Endothelial cell of umbilical vein (primary cell): Measurements from ENCODE around the gene PPIA. TPM values are rescaled to one million over a fixed set of nuclear protein-coding genes. Genes with fewer than 3 reads are reported as not detected.

Experiments
- BruUV-seq: library from RNA; stranded (reverse); fragments of 400-500 nt; replicated peaks from 2 replicates; lab custom pipeline; 2021; lab: Mats Ljungman, UMichigan
- CTCF ChIA-PET: fragments of 300-600, 350-600 bp; sonication (Branson Sonifier 250); formaldehyde crosslinking; loops from one replicate; lab custom pipeline; 2021; ENCODE audit warnings: antibody characterized with exemption, inconsistent platforms; lab: Charles Lee
- POLR2A ChIA-PET: fragments of 300-600, 350-600 bp; sonication (Branson Sonifier 250); formaldehyde crosslinking; loops from one replicate; lab custom pipeline; 2021; ENCODE audit warnings: antibody characterized with exemption, inconsistent platforms; lab: Charles Lee
- DNase-seq: peaks from one replicate; pipeline ENCODE4 v3.0.0-alpha.2; 2011; ENCODE audit warnings: low read depth, low spot score
- FAIRE-seq: peaks from 2 replicates; lab custom pipeline; 2011; peaks lifted over from hg19 to GRCh38; lab: Jason Lieb, UNC
- H2AFZ ChIP-seq: 2 replicates; pipeline ENCODE4 v1.6.0; 2012; ENCODE audit warnings: low read depth, low read length, control low read depth, inconsistent platforms
- H3K27ac ChIP-seq: 2 replicates; pipeline ENCODE4 v1.5.1; 2011; ENCODE audit warnings: low read depth, mild to moderate bottlenecking, control low read depth, low read length, moderate library complexity; ENCODE audit not compliant: insufficient read depth
- H3K27me3 ChIP-seq, 2 experiments: 2 replicates each; pipeline versions ENCODE4 v1.6.0 to v1.6.1; 2011; ENCODE audit warnings: low read length in 2 of 2, mixed read lengths in 1 of 2; ENCODE audit not compliant: control insufficient read depth in 2 of 2, insufficient read depth in 2 of 2
- H3K36me3 ChIP-seq, 2 experiments: 2 replicates in 1 of 2; 3 replicates in 1 of 2; pipeline ENCODE4 v1.5.1; 2011; ENCODE audit warnings: low read length in 2 of 2, mild to moderate bottlenecking in 1 of 2, moderate library complexity in 1 of 2; ENCODE audit not compliant: control insufficient read depth in 2 of 2, insufficient read depth in 2 of 2; ENCODE audit errors: extremely low read depth in 1 of 2
- H3K4me1 ChIP-seq: 3 replicates; pipeline ENCODE4 v1.5.1; 2011; ENCODE audit warnings: mild to moderate bottlenecking, low read length; ENCODE audit not compliant: control insufficient read depth, insufficient read depth; ENCODE audit errors: extremely low read depth
- H3K4me2 ChIP-seq: 2 replicates; pipeline ENCODE4 v1.6.1; 2011; ENCODE audit warnings: low read length, control low read depth, mixed read lengths; ENCODE audit not compliant: insufficient read depth
- H3K4me3 ChIP-seq, 3 experiments: fragments of 200-600 bp in 1 of 3; sonication (generic), shearing (Covaris generic) in 1 of 3; replicated peaks in 1 of 3; 2 replicates each; pipeline ENCODE4 v1.5.1; 2011 to 2016; ENCODE audit warnings: control low read depth in 3 of 3, low read length in 3 of 3, mild to moderate bottlenecking in 2 of 3, inconsistent platforms in 1 of 3, low read depth in 1 of 3, moderate library complexity in 1 of 3; ENCODE audit not compliant: insufficient read depth in 1 of 3
- H3K79me2 ChIP-seq: 2 replicates; pipeline ENCODE4 v1.6.0; 2012; ENCODE audit warnings: low read length, inconsistent platforms; ENCODE audit not compliant: control insufficient read depth, insufficient read depth
- H3K9ac ChIP-seq: replicated peaks from 2 replicates; pipeline ENCODE3; 2011; ENCODE audit warnings: low read length, control low read depth; ENCODE audit not compliant: insufficient read depth; ENCODE audit errors: extremely low read depth
- H3K9me1 ChIP-seq: replicated peaks from 3 replicates; pipeline ENCODE4 v1.6.0; 2011; ENCODE audit warnings: mild to moderate bottlenecking, low read length; ENCODE audit not compliant: control insufficient read depth, insufficient read depth; ENCODE audit errors: extremely low read depth
- H3K9me3 ChIP-seq: replicated peaks from 2 replicates; pipeline ENCODE4 v1.5.1; 2012; ENCODE audit warnings: low read length, inconsistent platforms; ENCODE audit not compliant: control insufficient read depth, insufficient read depth
- H4K20me1 ChIP-seq: replicated peaks from 2 replicates; pipeline ENCODE3; 2011; ENCODE audit warnings: mild to moderate bottlenecking, low read length; ENCODE audit not compliant: control insufficient read depth, insufficient read depth; ENCODE audit errors: extremely low read depth
- EZH2 ChIP-seq: IDR thresholded peaks from 2 replicates; pipeline ENCODE4 v1.6.1; 2012; ENCODE audit warnings: borderline replicate concordance, low read depth, mild to moderate bottlenecking, moderate library complexity, low read length, inconsistent platforms; ENCODE audit not compliant: severe bottlenecking
- FOS ChIP-seq: IDR thresholded peaks from 2 replicates; pipeline ENCODE4 v1.6.1; 2011; ENCODE audit warnings: mild to moderate bottlenecking, low read length, moderate library complexity, borderline replicate concordance; ENCODE audit not compliant: insufficient read depth
- GATA2 ChIP-seq: IDR thresholded peaks from 2 replicates; pipeline ENCODE4 v1.7.0; 2011; ENCODE audit warnings: low read depth, mild to moderate bottlenecking, moderate library complexity, mixed read lengths, low read length; ENCODE audit not compliant: insufficient read length, insufficient read depth
- POLR2A ChIP-seq: IDR thresholded peaks from 2 replicates; pipeline ENCODE4 v1.6.1; 2012; ENCODE audit warnings: low read depth, mild to moderate bottlenecking, control low read depth, low read length
- POLR2AphosphoS5 ChIP-seq: IDR thresholded peaks from 2 replicates; pipeline ENCODE4 v1.6.1; 2012; ENCODE audit warnings: low read depth, mild to moderate bottlenecking, control low read depth, low read length, moderate library complexity; ENCODE audit not compliant: insufficient read depth
- dilution Hi-C: fragments of 300-500 bp; cut with MboI; formaldehyde crosslinking; loops from one replicate; pipeline ENCODE4 v1.15.0; 2019; ENCODE audit warnings: low sequenced_read_pairs; ENCODE audit not compliant: extremely low pct_ligation_motif_present
- intact Hi-C: fragments of 100-400 bp; cut with micrococcal nuclease; formaldehyde crosslinking; loops from one replicate; pipeline ENCODE4 v1.10.0; 2022
- polyA plus RNA-seq, 4 experiments: library from polyadenylated mRNA; depleted of rRNA in 3 of 4; stranded (reverse) in 3 of 4; unstranded in 1 of 4; fragments of >200 nt; gene quantifications; 2 replicates each; pipeline versions ENCODE4 v1.2.1 to v1.2.3, GENCODE V29; 2011 to 2012; ENCODE audit warnings: missing spikeins in 1 of 4
- total RNA-seq: library from RNA; stranded (reverse); gene quantifications from 2 replicates; pipeline ENCODE4 v1.2.3, GENCODE V29; 2021

Gene PPIA
- total and polyA plus RNA-seq, 2 donors (not counting 3 experiments of a cell fraction or from before 2014, with no cell fraction given), result 2,602 to 5,159 TPM

DNA sequence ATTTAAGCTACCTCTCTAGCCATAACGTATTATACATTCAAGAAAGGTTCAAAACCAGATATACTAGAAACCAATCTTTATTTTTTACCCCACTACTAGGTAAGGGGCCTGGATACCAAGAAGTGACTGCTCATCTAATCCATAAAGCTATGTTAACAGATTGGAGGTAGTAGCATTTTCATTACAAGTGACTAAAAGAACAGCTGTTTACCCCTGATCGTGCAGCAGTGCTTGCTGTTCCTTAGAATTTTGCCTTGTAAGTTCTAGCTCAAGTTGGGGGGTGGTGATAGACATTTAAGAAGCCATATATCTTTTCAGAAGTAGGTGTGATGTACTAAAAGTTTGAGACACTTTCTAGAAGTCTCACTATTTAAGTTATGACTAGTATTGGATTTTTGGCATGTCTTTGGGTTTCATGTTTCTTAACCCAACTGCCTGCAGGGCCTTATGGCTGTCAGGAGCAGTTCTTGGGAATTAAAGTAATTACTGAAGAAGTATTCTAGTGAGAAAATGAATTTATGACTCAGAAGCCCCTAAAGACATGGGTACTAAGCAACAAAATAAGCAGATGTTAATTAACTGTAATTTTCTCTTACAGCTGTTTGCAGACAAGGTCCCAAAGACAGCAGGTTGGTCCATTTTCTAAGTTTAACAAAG, 2.3 kb downstream of the PPIA start:
- peaks cover 10% of the 10 kb centered on the region for H4K20me1 ChIP-seq
- H3K27me3 ChIP-seq, result no peaks in the 10 kb centered on the region
- H3K9ac ChIP-seq, result peak overlapping the region; percentile 100
- ChIA-PET POLR2A (interaction anchor here (0.9 to 1.5 kb wide), 2 partner anchors 49 to 51 kb away, joined by 3 to 10 read pairs; partner anchors contain the start of gene H2AZ2), CTCF (interaction anchor here (1.0 to 2.4 kb wide), 5 partner anchors 9 to 211 kb away, joined by 3 to 14 read pairs (median 4); partner anchors contain the start of gene H2AZ2)
- H3K4me2 ChIP-seq, result peak overlapping the region; percentile 91
- FAIRE-seq, result peak; percentile 35
- peaks cover 23 to 31% of the 10 kb centered on the region in 2 experiments for H3K36me3 ChIP-seq
- no peak overlapping the region for H2AFZ ChIP-seq
- peaks cover 10% of the 10 kb centered on the region for H3K4me1 ChIP-seq
- H3K4me3 ChIP-seq, result peak overlapping the region; percentile 10 to 93 (median 91)
- BruUV-seq, result no TSS peak
- H3K9me1 ChIP-seq, result no peaks in the 10 kb centered on the region
- dilution Hi-C loops (no loop called here), intact Hi-C loops (loop anchor here (1.0 kb wide), 1 partner anchor 124 kb away; no protein-coding TSS in a partner anchor)
- no peaks in the 10 kb centered on the region for H3K9me3 ChIP-seq
- TF ChIP-seq POLR2AphosphoS5 (peak; percentile 26), POLR2A (peak; percentile 41), EZH2 (no peak), GATA2 (no peak)
- peak overlapping the region; percentile 5 for H3K27ac ChIP-seq
- DNase-seq, result no peak
- H3K79me2 ChIP-seq, result peaks cover 50% of the 10 kb centered on the region

- intact Hi-C loops, result loop anchor here (1.0 kb wide), 1 partner anchor 122 kb away; no protein-coding TSS in a partner anchor
- POLR2A ChIA-PET, result interaction anchor here (0.7 to 1.0 kb wide), 3 partner anchors 27 to 50 kb away, joined by 3 read pairs; no protein-coding TSS in a partner anchor
- H3K9ac ChIP-seq, result no peak overlapping the region
Measured at GRCh38 chr7:44799939-44800338, 3.5 kb downstream of the PPIA start.

More at GRCh38 chr7:44799939-44800338, 3.5 kb downstream of the PPIA start:
- TF ChIP-seq FOS (no peak), POLR2A (peak; percentile 38)
- FAIRE-seq, result no peak
- peaks cover 50% of the 10 kb centered on the region for H3K79me2 ChIP-seq
- H3K4me2 ChIP-seq, result peak overlapping the region; percentile 12
- H4K20me1 ChIP-seq, result peaks cover 10% of the 10 kb centered on the region
- H3K9me1 ChIP-seq, result no peaks in the 10 kb centered on the region
- no peaks in the 10 kb centered on the region for H3K9me3 ChIP-seq
- peaks cover 10% of the 10 kb centered on the region for H3K4me1 ChIP-seq
- no peaks in the 10 kb centered on the region for H3K27me3 ChIP-seq
- no peak overlapping the region for H3K4me3 ChIP-seq
- H2AFZ ChIP-seq, result no peak overlapping the region
- no peak for DNase-seq
- BruUV-seq, result no TSS peak
- dilution Hi-C loops, result no loop called here
- H3K27ac ChIP-seq, result no peak overlapping the region
- CTCF ChIA-PET, result interaction anchor here (0.8 kb wide), 1 partner anchor 47 kb away, joined by 3 read pairs; no protein-coding TSS in a partner anchor
- H3K36me3 ChIP-seq, result peaks cover 26 to 31% of the 10 kb centered on the region in 2 experiments
